ENCODE data around the gene CUEDC1. TPM values are rescaled to one million over a fixed set of nuclear protein-coding genes. Genes with fewer than 3 reads are reported as not detected.

The CUEDC1 gene
- total and polyA plus RNA-seq, 2 of the 4 experiments (the other 2 are of a cell fraction), result 4.1 to 21.2 TPM

DNA sequence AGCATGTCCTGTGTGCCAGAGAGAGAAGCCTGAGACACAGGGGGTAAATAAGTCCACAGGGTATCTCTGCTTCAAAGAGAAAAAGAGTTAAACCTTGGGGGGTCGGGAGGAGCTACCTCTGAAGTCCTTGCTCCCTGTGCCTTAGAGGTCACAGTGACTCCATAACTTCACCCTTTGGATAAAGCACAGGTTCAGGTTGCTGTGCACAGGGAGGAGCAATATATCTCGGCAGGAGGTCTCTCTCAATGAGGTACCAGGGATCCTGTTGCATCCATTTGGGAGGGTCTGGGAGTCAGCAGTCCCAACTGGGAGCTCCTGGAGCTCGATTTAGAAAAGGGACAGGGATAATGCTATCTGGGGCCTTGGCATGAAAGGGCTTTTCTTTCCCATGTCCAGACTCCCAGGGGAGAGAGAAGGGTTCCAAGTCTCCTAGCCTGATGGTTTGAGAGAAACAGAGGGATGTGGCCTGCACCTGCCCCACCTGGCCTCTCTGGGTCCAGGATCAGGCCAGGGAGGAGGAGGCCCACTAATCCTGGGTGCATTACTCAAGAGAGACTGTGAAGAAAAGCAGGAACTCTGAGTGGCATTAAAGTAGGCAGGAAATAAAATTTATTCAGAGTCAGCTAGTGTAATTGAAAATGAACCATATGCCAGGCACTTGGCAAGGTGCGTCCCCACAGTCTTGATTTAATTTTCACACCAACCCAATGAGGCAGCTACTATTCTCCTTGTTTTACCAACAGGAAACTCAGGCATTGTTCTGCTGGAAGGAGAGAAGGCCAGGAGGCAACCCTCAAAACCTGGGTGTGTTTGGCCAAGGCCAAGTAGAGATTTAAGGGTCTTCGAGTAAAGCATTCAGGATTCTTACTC, 40.7 kb downstream of the CUEDC1 start:
- H2BK20ac ChIP-seq (ENCODE audit: low read depth, low read length), result no peak overlapping the region
- no peak overlapping the region for H2BK5ac ChIP-seq (ENCODE audit: low read depth, low read length, poor library complexity, severe bottlenecking)
- WGBS, 2 experiments (ENCODE audit: extremely low coverage in 2 of 2, insufficient read length in 1 of 2), result no CpG with 5 or more reads among the region's 5 CpGs
- H2AK9ac ChIP-seq (replicated peaks; ENCODE audit: low read depth, low read length, poor library complexity), result no peak overlapping the region
- dilution Hi-C loops (cut with HindIII; ENCODE audit: low sequenced_read_pairs, unreplicated experiment) (no loop called here), intact Hi-C loops (cut with micrococcal nuclease) (no loop called here), in situ Hi-C loops (cut with MboI; ENCODE audit: low sequenced_read_pairs) (no loop called here)
- no peak overlapping the region for H4K8ac ChIP-seq (ENCODE audit: low read depth in 2 of 2, low read length in 2 of 2)
- no peak overlapping the region; the same call in 1 of the 2 replicates for H4K91ac ChIP-seq (ENCODE audit: insufficient read depth, low read depth, low read length)
- H3K4me2 ChIP-seq (ENCODE audit: low read depth, low read length), result no peak overlapping the region
- no peak overlapping the region for H4K5ac ChIP-seq (ENCODE audit: low read depth, low read length)
- peaks cover 22% of the 10 kb centered on the region for H3K9me1 ChIP-seq (ENCODE audit: insufficient read depth, low read length)
- H3K4me1 ChIP-seq (ENCODE audit: control insufficient read depth, insufficient read depth, low read length), result peaks cover 25% of the 10 kb centered on the region
- peaks cover 37 to 88% of the 10 kb centered on the region in 2 experiments for H3K79me1 ChIP-seq (ENCODE audit: low read depth in 1 of 2, low read length in 2 of 2)
- no peak overlapping the region for H2AFZ ChIP-seq (replicated peaks; ENCODE audit: low read length, poor library complexity)
- 0 out of 2 replicates have a peak overlapping the region, but pooled peaks have one; percentile 71 for H3K14ac ChIP-seq (replicated peaks; ENCODE audit: low read depth, low read length)
- H3K27ac ChIP-seq (ENCODE audit: insufficient read depth, low read length), result no peak overlapping the region
- ChIA-PET CTCF (interaction anchor here (0.7 kb wide), 1 partner anchor 13 kb away, joined by 5 read pairs; no protein-coding TSS in a partner anchor), POLR2A (ENCODE audit: unreplicated experiment) (no interaction called here)
- no peak for ATAC-seq (ENCODE audit: low read depth)
- BruUV-seq (replicated peaks), result no TSS peak
- H3K18ac ChIP-seq (ENCODE audit: low read depth, low read length), result no peak overlapping the region
- H3K9ac ChIP-seq (ENCODE audit: low read depth, low read length), result no peak overlapping the region
- no peaks in the 10 kb centered on the region for H3K9me3 ChIP-seq (ENCODE audit: control insufficient read depth, insufficient read depth, low read length)
- no peak overlapping the region for H2BK15ac ChIP-seq (ENCODE audit: low read depth, low read length)
- H3K4me3 ChIP-seq (ENCODE audit: insufficient read depth, low read depth, low read length), result no peak overlapping the region
- H2AK5ac ChIP-seq (ENCODE audit: low read depth, low read length), result no peak overlapping the region
- H3K56ac ChIP-seq (ENCODE audit: extremely low read depth, insufficient read depth, low read length), result no peak overlapping the region
- H3K36me3 ChIP-seq (ENCODE audit: control insufficient read depth, insufficient read depth, low read length), result 0 out of 2 replicates have a peak, but pooled peaks cover 1% of the 10 kb centered on the region
- no peak for DNase-seq
- H2BK120ac ChIP-seq (ENCODE audit: low read depth, low read length), result no peak overlapping the region
- peaks cover 19% of the 10 kb centered on the region for H4K20me1 ChIP-seq (ENCODE audit: insufficient read depth, low read length)
- no peaks in the 10 kb centered on the region for H3K27me3 ChIP-seq (ENCODE audit: control insufficient read depth, insufficient read depth, low read length)
- H3K4ac ChIP-seq (ENCODE audit: low read depth, low read length), result no peak overlapping the region
- H3K23ac ChIP-seq (ENCODE audit: low read depth, low read length), result no peak overlapping the region; the same call in 1 of the 2 replicates
- TF ChIP-seq RAD21 (IDR thresholded peaks at IDR 0.05; ENCODE audit: low read length) (no peak), RFX5 (IDR thresholded peaks at IDR 0.05; ENCODE audit: low read depth, low read length) (no peak), POLR2A (IDR thresholded peaks at IDR 0.05; ENCODE audit: low read depth, low read length) (no peak), NFE2L2 (IDR thresholded peaks at IDR 0.05; ENCODE audit: low read depth, low read length) (no peak), FOS (IDR thresholded peaks at IDR 0.05; ENCODE audit: low read depth, low read length) (no peak), RCOR1 (IDR thresholded peaks at IDR 0.05; ENCODE audit: insufficient replicate concordance, low read length) (no peak), BHLHE40 (IDR thresholded peaks at IDR 0.05; ENCODE audit: low read depth, low read length) (no peak), CEBPB (IDR thresholded peaks at IDR 0.05; ENCODE audit: low read depth, low read length) (no peak), CHD1 (IDR thresholded peaks at IDR 0.05; ENCODE audit: low read depth, low read length) (no peak), MXI1 (IDR thresholded peaks at IDR 0.05; ENCODE audit: borderline replicate concordance, low read depth, low read length) (no peak), MAZ (IDR thresholded peaks at IDR 0.05; ENCODE audit: borderline replicate concordance, low read depth, low read length) (no peak), SMC3 (IDR thresholded peaks at IDR 0.05; ENCODE audit: low read depth, low read length) (no peak)
- TF ChIP-seq, protein P1, sequence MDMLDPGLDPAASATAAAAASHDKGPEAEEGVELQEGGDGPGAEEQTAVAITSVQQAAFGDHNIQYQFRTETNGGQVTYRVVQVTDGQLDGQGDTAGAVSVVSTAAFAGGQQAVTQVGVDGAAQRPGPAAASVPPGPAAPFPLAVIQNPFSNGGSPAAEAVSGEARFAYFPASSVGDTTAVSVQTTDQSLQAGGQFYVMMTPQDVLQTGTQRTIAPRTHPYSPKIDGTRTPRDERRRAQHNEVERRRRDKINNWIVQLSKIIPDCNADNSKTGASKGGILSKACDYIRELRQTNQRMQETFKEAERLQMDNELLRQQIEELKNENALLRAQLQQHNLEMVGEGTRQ (IDR thresholded peaks at IDR 0.05; ENCODE audit: low read depth, low read length), result no peak
- TF ChIP-seq, protein P2, sequence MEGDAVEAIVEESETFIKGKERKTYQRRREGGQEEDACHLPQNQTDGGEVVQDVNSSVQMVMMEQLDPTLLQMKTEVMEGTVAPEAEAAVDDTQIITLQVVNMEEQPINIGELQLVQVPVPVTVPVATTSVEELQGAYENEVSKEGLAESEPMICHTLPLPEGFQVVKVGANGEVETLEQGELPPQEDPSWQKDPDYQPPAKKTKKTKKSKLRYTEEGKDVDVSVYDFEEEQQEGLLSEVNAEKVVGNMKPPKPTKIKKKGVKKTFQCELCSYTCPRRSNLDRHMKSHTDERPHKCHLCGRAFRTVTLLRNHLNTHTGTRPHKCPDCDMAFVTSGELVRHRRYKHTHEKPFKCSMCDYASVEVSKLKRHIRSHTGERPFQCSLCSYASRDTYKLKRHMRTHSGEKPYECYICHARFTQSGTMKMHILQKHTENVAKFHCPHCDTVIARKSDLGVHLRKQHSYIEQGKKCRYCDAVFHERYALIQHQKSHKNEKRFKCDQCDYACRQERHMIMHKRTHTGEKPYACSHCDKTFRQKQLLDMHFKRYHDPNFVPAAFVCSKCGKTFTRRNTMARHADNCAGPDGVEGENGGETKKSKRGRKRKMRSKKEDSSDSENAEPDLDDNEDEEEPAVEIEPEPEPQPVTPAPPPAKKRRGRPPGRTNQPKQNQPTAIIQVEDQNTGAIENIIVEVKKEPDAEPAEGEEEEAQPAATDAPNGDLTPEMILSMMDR (conservative IDR thresholded peaks at IDR 0.05; ENCODE audit: low read depth, low read length), result no peak

Data from IMR-90 (cell line).